Mucosa of stomach (tissue), 1 donor: ENCODE data around the gene NRDC.
"Not testable (repeated sequence)": the region's sequence is repeated elsewhere in the genome, so short reads cannot be mapped to it uniquely, and the experiment has no call there.

Experiments used
- H3K27me3 ChIP-seq: one replicate; pipeline ENCODE4 v1.7.0; 2013; ENCODE audit warnings: mild to moderate bottlenecking, low read length; ENCODE audit not compliant: control insufficient read depth, insufficient read depth
- H3K36me3 ChIP-seq: one replicate; pipeline ENCODE4 v1.7.0; 2013; ENCODE audit warnings: low read length; ENCODE audit not compliant: control insufficient read depth, insufficient read depth
- H3K4me1 ChIP-seq: one replicate; pipeline ENCODE4 v1.7.0; 2013; ENCODE audit warnings: mild to moderate bottlenecking, low read length; ENCODE audit not compliant: control insufficient read depth, insufficient read depth
- H3K4me3 ChIP-seq: one replicate; pipeline ENCODE4 v1.7.0; 2013; ENCODE audit warnings: low read length
- H3K9ac ChIP-seq: one replicate; pipeline ENCODE4 v1.7.0; 2013; ENCODE audit warnings: mild to moderate bottlenecking, low read length, moderate library complexity
- H3K9me3 ChIP-seq: one replicate; pipeline ENCODE4 v1.7.0; 2013; ENCODE audit warnings: mild to moderate bottlenecking, low read length, moderate library complexity; ENCODE audit not compliant: control insufficient read depth
- donor health status: Pancreatic carcinoma.

The NRDC gene

GRCh38 chr1:51908499-51908898, 30.0 kb upstream of the NRDC start:
- peaks cover 5% of the 10 kb centered on the region for H3K27me3 ChIP-seq
- no peak overlapping the region for H3K9ac ChIP-seq
- H3K9me3 ChIP-seq, result no peaks in the 10 kb centered on the region
- no peaks in the 10 kb centered on the region for H3K4me1 ChIP-seq
- H3K36me3 ChIP-seq, result no peaks in the 10 kb centered on the region
- H3K4me3 ChIP-seq, result no peak overlapping the region

GRCh38 chr1:51907079-51907702, 28.7 kb upstream of the NRDC start:
- Histone ChIP-seq H3K36me3 (no peaks in the 10 kb centered on the region), H3K4me3 (no peak overlapping the region), H3K4me1 (no peaks in the 10 kb centered on the region), H3K9me3 (no peaks in the 10 kb centered on the region), H3K27me3 (peaks cover 5% of the 10 kb centered on the region), H3K9ac (no peak overlapping the region)

- Histone ChIP-seq H3K9me3 (no peaks in the 10 kb centered on the region), H3K4me1 (no peaks in the 10 kb centered on the region), H3K27me3 (peaks cover 5% of the 10 kb centered on the region), H3K36me3 (no peaks in the 10 kb centered on the region), H3K4me3 (no peak overlapping the region), H3K9ac (no peak overlapping the region)
These were observed 28.0 kb upstream of the NRDC start for GRCh38 chr1:51906306-51907078.

GRCh38 chr1:51902456-51902855, 23.9 kb upstream of the NRDC start:
- H3K4me1 ChIP-seq, result no peaks in the 10 kb centered on the region
- no peak overlapping the region for H3K4me3 ChIP-seq
- no peaks in the 10 kb centered on the region for H3K27me3 ChIP-seq
- no peaks in the 10 kb centered on the region for H3K9me3 ChIP-seq
- H3K9ac ChIP-seq, result no peak overlapping the region
- no peaks in the 10 kb centered on the region for H3K36me3 ChIP-seq

GRCh38 chr1:51901151-51901550, 22.6 kb upstream of the NRDC start:
- H3K9ac ChIP-seq, result no peak overlapping the region
- no peaks in the 10 kb centered on the region for H3K36me3 ChIP-seq
- H3K4me1 ChIP-seq, result no peaks in the 10 kb centered on the region
- H3K9me3 ChIP-seq, result no peaks in the 10 kb centered on the region
- no peak overlapping the region for H3K4me3 ChIP-seq
- H3K27me3 ChIP-seq, result no peaks in the 10 kb centered on the region

GRCh38 chr1:51899022-51899421, 20.5 kb upstream of the NRDC start:
- Histone ChIP-seq H3K36me3 (no peaks in the 10 kb centered on the region), H3K4me3 (no peak overlapping the region), H3K27me3 (no peaks in the 10 kb centered on the region), H3K9me3 (no peaks in the 10 kb centered on the region), H3K9ac (no peak overlapping the region), H3K4me1 (no peaks in the 10 kb centered on the region)

- Histone ChIP-seq H3K36me3 (no peaks in the 10 kb centered on the region), H3K27me3 (no peaks in the 10 kb centered on the region), H3K4me1 (no peaks in the 10 kb centered on the region), H3K9me3 (no peaks in the 10 kb centered on the region), H3K9ac (no peak overlapping the region), H3K4me3 (no peak overlapping the region)
These were observed 19.7 kb upstream of the NRDC start for GRCh38 chr1:51898090-51898734.

- Histone ChIP-seq H3K9me3 (no peaks in the 10 kb centered on the region), H3K9ac (no peak overlapping the region), H3K4me3 (no peak overlapping the region), H3K27me3 (no peaks in the 10 kb centered on the region), H3K36me3 (no peaks in the 10 kb centered on the region), H3K4me1 (no peaks in the 10 kb centered on the region)
These were observed 19.1 kb upstream of the NRDC start for GRCh38 chr1:51897699-51898031.

GRCh38 chr1:51894748-51895147, 16.2 kb upstream of the NRDC start:
- H3K4me3 ChIP-seq, H3K9me3 ChIP-seq, H3K9ac ChIP-seq, H3K36me3 ChIP-seq, H3K27me3 ChIP-seq, H3K4me1 ChIP-seq: not testable (repeated sequence)

GRCh38 chr1:51878308-51878615, 265 bp downstream of the NRDC start:
- Histone ChIP-seq H3K4me3 (peak overlapping the region; percentile 91), H3K9ac (peak overlapping the region; percentile 99), H3K9me3 (no peaks in the 10 kb centered on the region), H3K27me3 (peaks cover 12% of the 10 kb centered on the region), H3K4me1 (peaks cover 11% of the 10 kb centered on the region), H3K36me3 (no peaks in the 10 kb centered on the region)

- Histone ChIP-seq H3K9ac (peak overlapping the region; percentile 99), H3K4me1 (peaks cover 11% of the 10 kb centered on the region), H3K36me3 (no peaks in the 10 kb centered on the region), H3K4me3 (peak overlapping the region; percentile 91), H3K9me3 (no peaks in the 10 kb centered on the region), H3K27me3 (peaks cover 6% of the 10 kb centered on the region)
These were observed 856 bp downstream of the NRDC start for GRCh38 chr1:51877434-51878307.

- H3K4me3 ChIP-seq, result no peak overlapping the region
- H3K9me3 ChIP-seq, result no peaks in the 10 kb centered on the region
- peaks cover 11% of the 10 kb centered on the region for H3K4me1 ChIP-seq
- H3K9ac ChIP-seq, result no peak overlapping the region
- H3K27me3 ChIP-seq, result no peaks in the 10 kb centered on the region
- no peaks in the 10 kb centered on the region for H3K36me3 ChIP-seq
These were observed 2.7 kb downstream of the NRDC start for GRCh38 chr1:51875836-51876235.
